GM19328 (cell line): ENCODE results near the gene COL20A1.
"Not testable (repeated sequence)": the region's sequence is repeated elsewhere in the genome, so short reads cannot be mapped to it uniquely, and the experiment has no call there.

Source experiments
- ATAC-seq: cut with Tn5 transposase; IDR thresholded peaks from one replicate; pipeline ENCODE4 v1.9.1; 2021; ENCODE audit warnings: mild to moderate bottlenecking, moderate library complexity; ENCODE audit not compliant: unreplicated experiment

COL20A1 gene

GRCh38 chr20:63292904-63293303, at the start of gene COL20A1:
Gene COL20A1 (plus strand): TSS chr20:63293186. CDS start chr20:63295108, 1,922 bp downstream.
- ATAC-seq = no peak

- no peak for ATAC-seq
Measured at GRCh38 chr20:63243604-63244247, 49.3 kb upstream of the COL20A1 start.

GRCh38 chr20:63244468-63244867, 48.5 kb upstream of the COL20A1 start:
- ATAC-seq = no peak

- ATAC-seq = no peak
Measured at GRCh38 chr20:63246490-63247288, 46.3 kb upstream of the COL20A1 start.

- ATAC-seq = no peak
Measured at GRCh38 chr20:63247671-63248228, 45.2 kb upstream of the COL20A1 start.

- ATAC-seq = no peak
Measured at GRCh38 chr20:63248835-63249591, 44.0 kb upstream of the COL20A1 start.

GRCh38 chr20:63249891-63250290, 43.1 kb upstream of the COL20A1 start:
- no peak for ATAC-seq

- not testable (repeated sequence) for ATAC-seq
Measured at GRCh38 chr20:63251350-63251749, 41.6 kb upstream of the COL20A1 start.

- ATAC-seq = no peak
Measured at GRCh38 chr20:63252284-63252711, 40.7 kb upstream of the COL20A1 start.

GRCh38 chr20:63253065-63253437, 39.9 kb upstream of the COL20A1 start:
- ATAC-seq = no peak

GRCh38 chr20:63253438-63254231, 39.4 kb upstream of the COL20A1 start:
- no peak for ATAC-seq

GRCh38 chr20:63254232-63254605, 38.8 kb upstream of the COL20A1 start, which contains the start of gene NKAIN4:
Gene NKAIN4 (minus strand): TSS chr20:63254463. CDS start chr20:63254450, 13 bp downstream.
- no peak for ATAC-seq

- no peak for ATAC-seq
Measured at GRCh38 chr20:63254606-63255384, 38.2 kb upstream of the COL20A1 start.

- no peak for ATAC-seq
Measured at GRCh38 chr20:63255931-63256704, 36.9 kb upstream of the COL20A1 start.

GRCh38 chr20:63256954-63257353, 36.0 kb upstream of the COL20A1 start:
- ATAC-seq = no peak

GRCh38 chr20:63257629-63258028, 35.4 kb upstream of the COL20A1 start:
- ATAC-seq = no peak

GRCh38 chr20:63258781-63259180, 34.2 kb upstream of the COL20A1 start:
- ATAC-seq = no peak

GRCh38 chr20:63259734-63260460, 33.1 kb upstream of the COL20A1 start:
- no peak for ATAC-seq
